Neural cell (in vitro differentiated cells): Measurements from ENCODE around the gene CUL3.

Source experiments
- CTCF ChIP-seq: fragments of 450-650 bp; IDR thresholded peaks from 2 replicates; pipeline ENCODE4 v1.5.1; 2014; ENCODE audit warnings: antibody characterized with exemption, mild to moderate bottlenecking, moderate library complexity; ENCODE audit not compliant: poor library complexity, severe bottlenecking
- EP300 ChIP-seq: fragments of 450-650 bp; conservative IDR thresholded peaks from 2 replicates; pipeline ENCODE4 v1.6.1; 2014; ENCODE audit warnings: antibody characterized with exemption, mild to moderate bottlenecking, moderate library complexity; ENCODE audit not compliant: poor library complexity, severe bottlenecking
- EZH2 ChIP-seq: fragments of 200-600, 300-800 bp; shearing (Covaris generic), sonication (generic); IDR thresholded peaks from 2 replicates; pipeline ENCODE4 v1.6.1; 2014; ENCODE audit warnings: antibody characterized with exemption, low read length, borderline replicate concordance, mild to moderate bottlenecking; ENCODE audit not compliant: insufficient read depth, poor library complexity, severe bottlenecking
- POLR2AphosphoS5 ChIP-seq: IDR thresholded peaks from 2 replicates; pipeline ENCODE4 v1.6.1; 2012

- TF ChIP-seq CTCF (no peak), EP300 (no peak), EZH2 (no peak), POLR2AphosphoS5 (no peak)
Observed at GRCh38 chr2:224438726-224439125, 146.4 kb downstream of the CUL3 start.
